Colonic mucosa (tissue), 4 donors: ENCODE results near the gene ARHGEF38. TPM values are rescaled to one million over a fixed set of nuclear protein-coding genes. Genes with fewer than 3 reads are reported as not detected.

Source experiments
- DNase-seq: peaks from one replicate; pipeline ENCODE4 v3.0.0-alpha.2; 2020
- H3K27ac ChIP-seq: fragments of 200-600 bp; one replicate; pipeline ENCODE4 v1.8.0; 2021
- H3K27me3 ChIP-seq: fragments of 200-600 bp; one replicate; pipeline ENCODE4 v1.8.0; 2021
- H3K36me3 ChIP-seq: fragments of 200-600 bp; one replicate; pipeline ENCODE4 v1.8.0; 2021
- H3K4me1 ChIP-seq: fragments of 200-600 bp; one replicate; pipeline ENCODE4 v1.8.0; 2021; ENCODE audit warnings: mild to moderate bottlenecking
- H3K4me3 ChIP-seq: fragments of 200-600 bp; one replicate; pipeline ENCODE4 v1.8.0; 2021
- H3K9ac ChIP-seq, 2 donors: one replicate each; pipeline ENCODE4 v1.7.0; 2013; ENCODE audit warnings: control low read depth in 2 of 2, low read depth in 2 of 2, low read length in 2 of 2
- H3K9me3 ChIP-seq: fragments of 200-600 bp; one replicate; pipeline ENCODE4 v1.8.0; 2021
- CTCF ChIP-seq: fragments of 200-600 bp; IDR thresholded peaks from one replicate; pipeline ENCODE4 v1.8.0; 2022; ENCODE audit warnings: antibody characterized with exemption, mild to moderate bottlenecking
- intact Hi-C: fragments of 100-400 bp; cut with DNase I; formaldehyde crosslinking; loops from one replicate; pipeline ENCODE4 v1.14.1; 2022
- total RNA-seq, 2 donors: library from RNA; stranded (reverse); fragmentation: NEBNext Ultra II Directional in 1 of 2; extraction: Animal tissue kit (Norgen Biotek cat#: 25700) in 1 of 2; gene quantifications; one replicate each; pipeline ENCODE4 v1.2.1, GENCODE V29; 2021
- donor health status: healthy.
- donor health status: DM: no; HTN: no; CAD: no.
- donor health status: DM: no; HTN: no; CAD: no.

The ARHGEF38 gene
- total RNA-seq, 2 donors from 2014 or later = 14.4 to 14.8 TPM

GRCh38 chr4:105630670-105631655 lies 78.5 kb downstream of the ARHGEF38 start:
- Histone ChIP-seq H3K9ac (no peak overlapping the region), H3K27me3 (no peaks in the 10 kb centered on the region), H3K27ac (no peak overlapping the region), H3K36me3 (no peaks in the 10 kb centered on the region), H3K4me3 (no peak overlapping the region), H3K4me1 (no peaks in the 10 kb centered on the region), H3K9me3 (no peaks in the 10 kb centered on the region)
- intact Hi-C loops = no loop called here
- no peak for TF ChIP-seq CTCF
- no peak for DNase-seq

DNA sequence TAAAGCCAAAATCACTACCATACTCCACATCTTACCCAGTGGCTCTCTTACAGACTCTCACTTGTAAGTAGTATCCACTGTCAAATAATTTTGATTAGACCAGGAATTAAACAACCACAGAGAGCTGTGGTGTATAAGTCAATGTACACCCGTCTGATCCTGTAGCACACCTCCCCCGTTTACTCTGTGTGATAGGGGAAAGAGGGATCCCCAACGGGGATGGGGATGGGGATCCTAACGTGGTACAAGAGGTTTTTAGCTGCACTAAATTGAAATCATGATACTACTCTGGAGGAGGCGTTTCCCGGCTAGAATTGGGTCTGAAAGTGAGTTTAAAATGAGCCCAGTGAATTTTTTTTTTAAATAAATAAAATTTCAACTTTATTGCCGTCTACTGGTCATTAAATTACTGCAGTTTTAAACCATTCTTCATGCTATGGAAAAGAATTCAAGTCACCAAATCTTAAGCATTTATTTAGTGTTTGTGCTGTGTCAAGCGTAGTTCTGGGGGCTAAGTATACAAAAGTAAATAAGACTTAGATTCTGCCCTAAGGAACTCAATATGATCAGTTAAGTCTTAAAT lies 79.5 kb downstream of the ARHGEF38 start:
- intact Hi-C loops = no loop called here
- TF ChIP-seq CTCF = no peak
- Histone ChIP-seq H3K36me3 (no peaks in the 10 kb centered on the region), H3K27me3 (no peaks in the 10 kb centered on the region), H3K9me3 (no peaks in the 10 kb centered on the region), H3K4me3 (no peak overlapping the region), H3K27ac (no peak overlapping the region), H3K9ac (no peak overlapping the region), H3K4me1 (no peaks in the 10 kb centered on the region)
- no peak for DNase-seq

DNA sequence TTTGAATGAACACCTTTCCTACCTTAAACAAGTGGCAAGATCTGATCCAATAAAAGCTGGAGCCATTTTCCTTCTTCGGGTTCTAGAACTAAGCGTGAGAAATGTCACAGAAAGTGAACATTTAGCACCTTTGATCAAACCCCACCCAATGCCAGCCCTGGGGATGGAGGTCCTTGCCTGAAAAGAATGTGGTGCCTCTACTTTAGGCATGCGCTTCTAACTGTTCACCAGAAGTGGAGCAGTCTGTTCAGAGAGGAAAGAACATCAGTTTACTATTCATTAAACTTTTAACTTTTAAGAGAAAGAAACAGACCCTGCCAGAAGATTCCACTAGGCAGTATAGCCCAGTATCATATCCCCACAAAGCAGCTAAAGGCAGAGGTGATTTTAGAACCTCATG lies 80.2 kb downstream of the ARHGEF38 start:
- Histone ChIP-seq H3K36me3 (no peaks in the 10 kb centered on the region), H3K9me3 (no peaks in the 10 kb centered on the region), H3K27me3 (no peaks in the 10 kb centered on the region), H3K27ac (no peak overlapping the region), H3K9ac (no peak overlapping the region), H3K4me3 (no peak overlapping the region), H3K4me1 (no peaks in the 10 kb centered on the region)
- no peak for DNase-seq
- intact Hi-C loops = no loop called here
- no peak for TF ChIP-seq CTCF

DNA sequence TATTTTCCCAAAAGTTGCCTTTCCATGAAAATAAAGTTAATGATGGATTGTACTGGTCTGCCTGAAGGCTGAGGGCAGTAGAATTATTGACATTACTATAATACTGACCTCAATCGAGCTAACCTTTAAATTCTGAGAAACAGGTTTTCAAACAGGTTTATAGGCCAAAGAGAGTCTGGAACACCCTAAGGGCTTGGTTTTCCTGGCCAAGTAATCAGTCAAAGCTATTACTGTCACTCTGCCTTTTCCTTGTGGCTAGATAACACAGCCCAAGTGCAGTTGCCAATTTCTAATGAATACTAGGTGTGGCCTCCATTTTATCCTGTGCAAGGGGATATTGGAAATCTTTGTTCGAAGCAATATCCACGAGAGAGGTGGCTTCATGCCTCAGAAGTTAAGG lies 80.8 kb downstream of the ARHGEF38 start:
- Histone ChIP-seq H3K27ac (no peak overlapping the region), H3K9me3 (no peaks in the 10 kb centered on the region), H3K36me3 (no peaks in the 10 kb centered on the region), H3K4me3 (no peak overlapping the region), H3K9ac (no peak overlapping the region), H3K27me3 (no peaks in the 10 kb centered on the region), H3K4me1 (no peaks in the 10 kb centered on the region)
- no peak for DNase-seq
- no peak for TF ChIP-seq CTCF
- intact Hi-C loops = no loop called here

DNA sequence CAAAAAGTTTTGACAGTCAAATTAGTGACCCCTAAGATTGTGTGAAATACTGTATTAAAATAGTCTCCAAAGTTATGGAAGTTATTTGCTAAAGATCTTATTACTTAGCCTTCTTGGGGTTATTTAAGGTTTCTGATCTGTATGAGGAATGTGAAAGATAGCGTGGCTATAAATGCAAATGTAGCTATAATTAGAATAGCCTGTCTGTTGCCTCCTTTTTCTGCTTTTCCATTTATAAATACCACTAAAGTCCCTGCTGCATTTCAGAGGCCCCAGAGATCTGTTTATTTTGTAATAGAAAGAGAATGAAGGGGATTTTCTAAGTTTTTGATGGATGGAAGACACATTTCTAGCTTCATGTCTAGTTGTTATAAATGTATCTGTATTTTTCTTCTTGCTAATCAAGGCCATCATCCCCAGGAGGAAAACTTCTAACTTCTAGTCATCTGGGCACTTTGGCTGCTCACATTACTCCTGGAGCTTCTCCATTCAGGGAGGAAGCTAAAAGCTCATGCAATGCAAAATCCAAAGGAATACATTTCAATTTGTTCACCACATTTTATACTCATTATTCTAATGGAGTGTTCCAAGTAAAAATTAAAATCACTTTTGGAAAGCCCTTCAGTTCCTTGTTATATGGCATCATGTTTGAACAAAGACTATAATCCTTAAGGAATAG lies 82.1 kb downstream of the ARHGEF38 start:
- DNase-seq = no peak
- Histone ChIP-seq H3K27me3 (no peaks in the 10 kb centered on the region), H3K36me3 (no peaks in the 10 kb centered on the region), H3K4me3 (no peak overlapping the region), H3K27ac (no peak overlapping the region), H3K9ac (no peak overlapping the region), H3K9me3 (no peaks in the 10 kb centered on the region), H3K4me1 (no peaks in the 10 kb centered on the region)
- intact Hi-C loops = no loop called here
- TF ChIP-seq CTCF = no peak
